ENCODE data around the gene BHLHA15.

DNA sequence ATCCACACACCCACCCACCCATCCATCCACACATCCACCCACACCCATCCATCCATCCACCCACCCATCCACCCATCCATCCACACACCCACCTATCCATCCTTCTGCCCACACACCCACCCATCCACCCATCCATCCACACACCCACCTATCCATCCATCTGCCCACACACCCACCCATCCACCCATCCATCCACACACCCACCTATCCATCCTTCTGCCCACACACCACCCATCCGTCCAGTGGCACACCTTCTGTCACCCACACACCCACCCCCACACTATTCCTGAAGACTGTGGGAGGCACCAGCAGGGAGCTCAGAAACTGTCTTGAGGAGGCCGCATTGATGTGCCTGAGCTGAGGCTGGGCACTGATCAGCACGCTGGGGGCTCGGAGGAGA, 31.7 kb downstream of the BHLHA15 start:
- TF ChIP-seq CTCF (IDR thresholded peaks at IDR 0.05; ENCODE audit: borderline replicate concordance, extremely low read depth, low read length, poor library complexity, severe bottlenecking): no peak
- no peak for TF ChIP-seq EZH2 (IDR thresholded peaks at IDR 0.05; ENCODE audit: borderline replicate concordance, low read depth, low read length, severe bottlenecking)
